ENCODE measurements around the gene AQP12B.

The AQP12B gene

GRCh38 chr2:240721596-240722180 lies 39.0 kb upstream of the AQP12B start:
- H3K27ac ChIP-seq: no peak overlapping the region
- TF ChIP-seq, protein P1, sequence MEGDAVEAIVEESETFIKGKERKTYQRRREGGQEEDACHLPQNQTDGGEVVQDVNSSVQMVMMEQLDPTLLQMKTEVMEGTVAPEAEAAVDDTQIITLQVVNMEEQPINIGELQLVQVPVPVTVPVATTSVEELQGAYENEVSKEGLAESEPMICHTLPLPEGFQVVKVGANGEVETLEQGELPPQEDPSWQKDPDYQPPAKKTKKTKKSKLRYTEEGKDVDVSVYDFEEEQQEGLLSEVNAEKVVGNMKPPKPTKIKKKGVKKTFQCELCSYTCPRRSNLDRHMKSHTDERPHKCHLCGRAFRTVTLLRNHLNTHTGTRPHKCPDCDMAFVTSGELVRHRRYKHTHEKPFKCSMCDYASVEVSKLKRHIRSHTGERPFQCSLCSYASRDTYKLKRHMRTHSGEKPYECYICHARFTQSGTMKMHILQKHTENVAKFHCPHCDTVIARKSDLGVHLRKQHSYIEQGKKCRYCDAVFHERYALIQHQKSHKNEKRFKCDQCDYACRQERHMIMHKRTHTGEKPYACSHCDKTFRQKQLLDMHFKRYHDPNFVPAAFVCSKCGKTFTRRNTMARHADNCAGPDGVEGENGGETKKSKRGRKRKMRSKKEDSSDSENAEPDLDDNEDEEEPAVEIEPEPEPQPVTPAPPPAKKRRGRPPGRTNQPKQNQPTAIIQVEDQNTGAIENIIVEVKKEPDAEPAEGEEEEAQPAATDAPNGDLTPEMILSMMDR (conservative IDR thresholded peaks at IDR 0.05): no peak

- H3K27ac ChIP-seq: no peak overlapping the region
- TF ChIP-seq, protein P1 (conservative IDR thresholded peaks at IDR 0.05): no peak
Measured at GRCh38 chr2:240720686-240721595, 38.3 kb upstream of the AQP12B start.

- H3K27ac ChIP-seq: no peak overlapping the region
- TF ChIP-seq, protein P1 (conservative IDR thresholded peaks at IDR 0.05): no peak
Measured at GRCh38 chr2:240719676-240720545, 37.2 kb upstream of the AQP12B start.

DNA sequence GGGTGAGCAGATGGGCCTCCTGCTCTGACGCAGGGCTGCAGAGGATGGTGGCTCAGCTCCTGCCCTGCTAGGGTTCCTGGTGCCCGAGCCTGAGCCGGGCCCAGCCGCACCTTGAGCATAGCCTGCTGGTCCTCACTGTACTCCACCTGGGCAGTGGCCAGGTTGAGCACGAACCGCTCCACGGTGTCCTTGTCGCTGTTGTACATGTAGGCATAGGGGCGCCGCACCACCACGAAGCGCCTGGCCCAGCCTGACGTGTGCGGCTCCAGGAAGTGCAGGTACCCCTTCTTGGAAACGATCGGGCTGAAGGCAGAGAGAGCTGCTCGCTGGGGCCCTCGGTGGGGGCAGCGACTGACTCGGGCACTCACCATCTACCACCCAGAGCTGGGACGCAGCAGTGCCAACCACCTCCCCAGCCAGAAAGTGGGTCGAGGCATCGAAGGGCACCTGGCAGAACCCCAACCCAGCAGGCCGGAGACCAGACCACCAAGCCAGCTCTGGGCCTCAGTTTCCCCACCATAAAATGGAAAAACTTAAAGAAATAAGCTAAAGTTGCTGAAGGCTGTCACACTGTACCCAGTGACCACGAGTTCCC lies 36.3 kb upstream of the AQP12B start:
- no peak overlapping the region for H3K27ac ChIP-seq
- TF ChIP-seq, protein P1 (conservative IDR thresholded peaks at IDR 0.05): no peak

DNA sequence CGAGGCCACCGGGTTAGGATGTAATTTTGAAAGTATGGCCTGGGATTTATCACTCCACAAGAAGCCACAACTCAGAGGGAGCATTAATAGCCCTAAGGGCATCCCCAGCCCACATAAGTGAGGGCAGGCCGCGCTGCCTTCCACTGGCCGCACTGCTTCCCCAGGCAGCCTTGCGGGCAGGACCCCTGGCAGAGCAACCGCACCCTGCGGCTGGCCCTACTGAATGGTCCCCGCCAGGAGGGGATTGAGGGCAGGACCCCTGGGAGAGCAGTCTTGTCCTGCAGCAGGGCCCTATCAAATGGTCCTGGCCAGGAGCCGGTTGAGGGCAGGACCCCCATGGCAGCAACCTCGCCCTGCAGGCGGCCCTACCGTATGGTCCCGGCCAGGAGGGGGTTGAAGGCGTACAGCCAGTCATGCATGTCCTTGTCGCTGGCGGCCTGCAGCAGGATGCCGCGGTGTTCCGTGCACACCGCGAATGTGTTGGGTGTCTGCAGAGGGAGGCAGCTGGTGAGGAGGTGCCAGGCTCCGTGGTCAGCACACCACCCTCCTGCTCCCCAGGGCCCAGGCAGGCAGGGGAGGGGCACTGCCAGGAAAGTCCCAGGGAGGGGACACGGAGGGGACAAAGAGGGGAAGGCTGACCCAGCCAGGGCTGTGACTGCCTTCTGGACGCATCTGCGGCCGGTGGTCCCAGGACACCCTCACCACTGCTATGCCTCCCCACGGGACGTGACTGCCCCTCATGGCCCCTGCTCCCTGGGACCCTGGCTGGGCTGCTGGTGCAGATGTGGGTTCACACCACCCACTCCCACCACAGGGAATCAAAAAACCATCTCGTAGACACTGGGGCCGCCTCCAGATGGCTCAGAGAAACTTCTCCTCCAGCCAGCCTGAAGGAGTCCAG lies 35.2 kb upstream of the AQP12B start:
- TF ChIP-seq, protein P1 (conservative IDR thresholded peaks at IDR 0.05): no peak
- H3K27ac ChIP-seq: no peak overlapping the region

GRCh38 chr2:240717181-240717641 lies 34.5 kb upstream of the AQP12B start:
- H3K27ac ChIP-seq: no peak overlapping the region
- TF ChIP-seq, protein P1 (conservative IDR thresholded peaks at IDR 0.05): no peak

Measured in VCaP (cell line).